Measurements from ENCODE around the gene SLC27A3. TPM values are rescaled to one million over a fixed set of nuclear protein-coding genes. Genes with fewer than 3 reads are reported as not detected.

The SLC27A3 gene, protein sequence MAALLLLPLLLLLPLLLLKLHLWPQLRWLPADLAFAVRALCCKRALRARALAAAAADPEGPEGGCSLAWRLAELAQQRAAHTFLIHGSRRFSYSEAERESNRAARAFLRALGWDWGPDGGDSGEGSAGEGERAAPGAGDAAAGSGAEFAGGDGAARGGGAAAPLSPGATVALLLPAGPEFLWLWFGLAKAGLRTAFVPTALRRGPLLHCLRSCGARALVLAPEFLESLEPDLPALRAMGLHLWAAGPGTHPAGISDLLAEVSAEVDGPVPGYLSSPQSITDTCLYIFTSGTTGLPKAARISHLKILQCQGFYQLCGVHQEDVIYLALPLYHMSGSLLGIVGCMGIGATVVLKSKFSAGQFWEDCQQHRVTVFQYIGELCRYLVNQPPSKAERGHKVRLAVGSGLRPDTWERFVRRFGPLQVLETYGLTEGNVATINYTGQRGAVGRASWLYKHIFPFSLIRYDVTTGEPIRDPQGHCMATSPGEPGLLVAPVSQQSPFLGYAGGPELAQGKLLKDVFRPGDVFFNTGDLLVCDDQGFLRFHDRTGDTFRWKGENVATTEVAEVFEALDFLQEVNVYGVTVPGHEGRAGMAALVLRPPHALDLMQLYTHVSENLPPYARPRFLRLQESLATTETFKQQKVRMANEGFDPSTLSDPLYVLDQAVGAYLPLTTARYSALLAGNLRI
- 46.1 and 48.2 TPM in 2 replicates for total RNA-seq

DNA sequence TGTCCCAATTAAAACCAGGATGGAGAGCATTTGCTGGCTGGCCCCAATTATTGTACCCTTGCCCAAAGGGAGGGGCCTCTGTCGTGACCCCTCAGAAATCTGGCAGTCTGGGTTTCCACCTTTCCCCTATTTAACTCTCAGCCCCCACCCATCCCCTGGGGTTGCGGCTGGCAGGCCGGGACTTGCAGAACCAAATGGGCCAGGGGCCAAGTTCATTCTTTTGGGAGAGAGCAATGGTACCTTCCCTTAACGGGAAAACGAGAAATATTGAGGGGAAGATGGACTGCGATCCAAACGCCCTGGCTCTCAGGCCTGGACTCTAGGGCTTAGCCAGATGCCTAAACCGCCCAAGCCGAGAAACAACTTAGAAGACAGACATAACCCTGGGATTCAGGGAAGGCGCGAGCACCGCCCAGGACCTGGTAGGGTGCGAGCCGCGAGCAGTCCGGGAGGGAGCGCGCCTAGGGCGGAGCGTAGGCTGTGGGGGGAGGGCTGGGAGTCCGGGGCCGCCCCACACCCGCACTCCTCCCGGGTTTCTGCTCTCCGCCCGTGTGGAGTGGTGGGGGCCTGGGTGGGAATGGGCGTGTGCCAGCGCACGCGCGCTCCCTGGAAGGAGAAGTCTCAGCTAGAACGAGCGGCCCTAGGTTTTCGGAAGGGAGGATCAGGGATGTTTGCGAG, at the start of gene SLC27A3:
TSS of gene SLC27A3 (plus strand) at position 628 of the 678 bp plus-strand sequence. CDS start 91 bp downstream, outside the sequence.

DNA sequence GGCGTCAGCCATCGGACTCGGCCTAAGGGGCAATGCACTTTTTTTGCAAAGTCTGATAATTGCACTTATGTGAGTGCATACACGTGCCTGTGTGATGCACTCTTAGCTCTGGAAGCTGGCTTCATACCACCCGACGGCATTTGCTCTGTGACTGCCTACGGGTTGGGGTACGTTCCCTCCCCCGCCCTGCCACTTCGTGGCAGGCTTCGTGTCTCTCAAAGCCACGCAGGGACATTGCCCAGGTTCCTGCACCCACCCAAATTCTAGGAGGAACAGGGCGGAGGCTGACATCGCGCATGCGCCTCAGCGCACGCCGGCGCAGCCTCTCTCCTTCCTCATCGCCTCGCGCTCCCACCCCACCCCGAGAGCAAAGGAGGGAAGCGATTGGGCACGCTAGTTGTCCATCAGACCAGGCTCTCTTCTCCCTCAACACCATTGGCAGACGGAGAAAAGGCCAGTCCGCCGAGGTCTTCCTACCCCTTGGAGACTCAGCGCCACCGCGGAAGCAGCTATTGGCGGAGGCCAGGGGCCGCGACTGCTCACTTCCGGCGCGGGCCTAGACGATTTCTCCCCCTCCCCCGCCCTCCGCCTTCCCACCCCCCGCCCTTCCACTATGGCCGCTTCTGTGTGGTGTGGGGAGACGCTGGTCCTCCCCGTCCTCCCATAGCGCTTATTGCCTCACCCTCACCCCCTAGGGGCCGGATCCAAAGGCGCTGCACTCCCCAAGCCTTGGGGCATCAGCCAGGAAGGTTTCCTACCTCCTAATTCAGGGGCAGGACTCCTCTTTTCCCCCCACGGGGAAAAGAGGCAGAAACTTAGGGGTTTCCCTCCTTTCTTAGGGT, 47.5 kb upstream of the SLC27A3 start, which contains the start of gene INTS3:
TSS of gene INTS3 (plus strand) at position 588 of the 842 bp plus-strand sequence. CDS start 585 bp downstream, outside the sequence.

Other genes with a start within 250 kb of the SLC27A3 start
- 1,170 and 1,265 TPM in 2 replicates for gene S100A6, start 239.4 kb upstream of the SLC27A3 start, total RNA-seq
- gene S100A5, start 234.5 kb upstream of the SLC27A3 start, total RNA-seq, result not detected in 2 replicates
- gene S100A4, start 229.6 kb upstream of the SLC27A3 start, total RNA-seq, result 662 and 686 TPM in 2 replicates
- gene S100A3, start 226.1 kb upstream of the SLC27A3 start, total RNA-seq, result 3.3 and 11.2 TPM in 2 replicates
- 0.24 and 1.9 TPM in 2 replicates for gene S100A2, start 209.6 kb upstream of the SLC27A3 start, total RNA-seq
- 134 and 164 TPM in 2 replicates for gene S100A16, start 162.3 kb upstream of the SLC27A3 start, total RNA-seq
- gene S100A14, start 159.1 kb upstream of the SLC27A3 start, total RNA-seq, result not detected in 2 replicates
- 202 and 218 TPM in 2 replicates for gene S100A13, start 147.9 kb upstream of the SLC27A3 start, total RNA-seq
- gene S100A1, start 147.0 kb upstream of the SLC27A3 start, total RNA-seq, result 0.29 TPM in 1 of 2 replicates, not detected in the other
- gene CHTOP, start 141.3 kb upstream of the SLC27A3 start, total RNA-seq, result 24.5 and 27.5 TPM in 2 replicates
- gene SNAPIN, start 116.7 kb upstream of the SLC27A3 start, total RNA-seq, result 42.1 and 48.0 TPM in 2 replicates
- 85.3 and 95.6 TPM in 2 replicates for gene ILF2, start 104.4 kb upstream of the SLC27A3 start, total RNA-seq
- gene NPR1, start 96.7 kb upstream of the SLC27A3 start, total RNA-seq, result 17.4 and 19.6 TPM in 2 replicates
- 28.0 and 28.3 TPM in 2 replicates for gene INTS3, start 47.4 kb upstream of the SLC27A3 start, total RNA-seq
- gene GATAD2B, start 147.6 kb downstream of the SLC27A3 start, total RNA-seq, result 19.0 and 20.6 TPM in 2 replicates
- gene DENND4B, start 171.3 kb downstream of the SLC27A3 start, total RNA-seq, result 8.5 and 15.3 TPM in 2 replicates
- 6.4 and 7.4 TPM in 2 replicates for gene CRTC2, start 183.2 kb downstream of the SLC27A3 start, total RNA-seq
- 82.4 and 94.3 TPM in 2 replicates for gene SLC39A1, start 188.1 kb downstream of the SLC27A3 start, total RNA-seq
- 5.9 and 11.5 TPM in 2 replicates for gene CREB3L4, start 192.5 kb downstream of the SLC27A3 start, total RNA-seq
- 180 and 184 TPM in 2 replicates for gene JTB, start 202.3 kb downstream of the SLC27A3 start, total RNA-seq
- gene RAB13, start 210.9 kb downstream of the SLC27A3 start, total RNA-seq, result 97.1 and 105 TPM in 2 replicates
- gene RPS27, start 215.4 kb downstream of the SLC27A3 start, total RNA-seq, result 1,536 and 1,696 TPM in 2 replicates

Measured in cardiac ventricle fibroblast (primary cell).